NCI-H82 treated with DMSO at 0.1 percent for 48 hours (cell line): ENCODE results near the gene ZNF212.

ENCODE experiments used
- DNase-seq: peaks from one replicate; lab custom pipeline; 2025; ENCODE audit not compliant: unreplicated experiment; lab: John Stamatoyannopoulos, UW

Gene ZNF212

GRCh38 chr7:149304006-149304405 lies 64.6 kb downstream of the ZNF212 start:
- DNase-seq = no peak
